HG02840 (cell line): ENCODE results near the gene B4GALNT3.

Source experiments
- ATAC-seq: cut with Tn5 transposase; IDR thresholded peaks from one replicate; pipeline ENCODE4 v1.9.1; 2021; ENCODE audit warnings: mild to moderate bottlenecking, moderate library complexity, moderate number of reproducible peaks; ENCODE audit not compliant: unreplicated experiment, low FRiP score

Gene B4GALNT3

DNA sequence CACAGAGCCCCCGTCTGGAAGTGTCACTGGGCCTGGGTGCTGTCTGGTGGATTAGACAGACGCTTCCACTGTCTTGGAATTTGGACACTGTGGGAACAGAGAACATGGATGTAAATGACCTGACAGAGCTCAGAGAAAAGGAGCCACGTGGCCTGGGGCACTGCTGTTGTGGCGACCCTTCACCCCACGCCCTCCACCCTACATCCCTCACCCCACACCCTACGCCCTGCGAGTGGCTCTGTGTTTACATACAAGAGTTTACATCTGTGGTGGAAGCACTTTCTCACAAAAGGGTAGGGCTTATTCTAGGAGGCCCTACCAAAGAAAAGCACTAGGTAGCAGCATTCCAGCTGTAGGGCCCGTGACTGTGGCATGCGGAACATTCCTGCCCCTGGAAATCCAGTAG, 47.7 kb downstream of the B4GALNT3 start:
- no peak for ATAC-seq

GRCh38 chr12:508145-508544, 48.4 kb downstream of the B4GALNT3 start:
- no peak for ATAC-seq

- ATAC-seq = no peak
These were observed 49.1 kb downstream of the B4GALNT3 start for GRCh38 chr12:508795-509194.

DNA sequence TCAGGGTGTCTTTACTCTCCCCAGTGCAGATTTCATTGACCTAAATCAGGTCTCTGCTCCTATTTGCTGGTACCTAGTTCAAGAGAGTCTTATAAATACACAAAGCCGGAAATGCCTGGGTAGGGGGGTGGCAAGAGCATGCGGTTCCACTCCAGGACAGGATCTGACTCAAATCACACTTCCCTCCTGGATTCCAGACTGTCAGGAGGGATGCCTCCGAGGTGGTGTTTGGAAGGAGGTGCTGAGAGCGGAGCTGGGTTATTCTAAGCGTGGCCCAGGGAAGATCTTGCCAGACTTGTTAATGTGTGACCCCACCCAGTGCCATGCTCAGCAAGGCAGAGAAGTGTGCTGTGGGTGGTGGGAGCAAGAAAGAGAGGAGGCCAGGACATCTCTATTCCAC, 49.8 kb downstream of the B4GALNT3 start:
- ATAC-seq = no peak

DNA sequence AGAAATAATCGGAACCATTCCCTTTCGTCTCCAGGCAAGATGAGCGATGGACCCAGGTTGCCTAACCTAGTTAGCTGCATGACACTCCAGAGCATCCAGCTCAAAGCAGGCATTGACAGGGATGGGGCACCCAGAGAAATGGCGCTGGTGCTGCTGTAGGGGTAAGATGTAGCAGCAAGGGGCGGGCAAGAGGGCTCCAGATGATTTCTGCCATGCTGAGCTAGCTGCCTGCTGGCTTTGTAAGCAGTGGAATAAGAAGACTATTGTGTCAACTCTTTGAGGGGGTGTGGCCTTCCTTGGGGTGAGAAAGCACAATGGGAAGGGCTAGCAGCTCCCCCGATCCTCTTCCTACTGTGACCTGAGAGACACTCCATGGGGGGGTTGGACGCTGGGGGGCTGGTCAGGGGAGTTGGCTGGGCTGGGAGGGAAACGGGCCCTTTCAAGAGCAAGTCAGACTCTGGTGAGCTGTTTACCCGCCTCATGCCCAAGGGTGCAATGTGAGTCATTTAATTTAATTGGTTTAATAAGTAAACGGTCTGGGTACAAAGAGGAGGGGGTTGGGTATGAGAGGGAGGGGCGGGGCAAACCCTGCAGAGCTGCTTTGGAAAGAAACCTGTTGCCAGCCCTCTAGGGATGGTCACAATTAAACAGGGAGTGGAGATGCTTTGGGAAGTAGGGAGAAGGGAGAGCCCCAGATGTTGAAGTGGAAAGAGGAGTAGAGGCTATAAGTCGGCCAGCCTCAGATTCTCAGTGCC, 50.5 kb downstream of the B4GALNT3 start:
- ATAC-seq = no peak

DNA sequence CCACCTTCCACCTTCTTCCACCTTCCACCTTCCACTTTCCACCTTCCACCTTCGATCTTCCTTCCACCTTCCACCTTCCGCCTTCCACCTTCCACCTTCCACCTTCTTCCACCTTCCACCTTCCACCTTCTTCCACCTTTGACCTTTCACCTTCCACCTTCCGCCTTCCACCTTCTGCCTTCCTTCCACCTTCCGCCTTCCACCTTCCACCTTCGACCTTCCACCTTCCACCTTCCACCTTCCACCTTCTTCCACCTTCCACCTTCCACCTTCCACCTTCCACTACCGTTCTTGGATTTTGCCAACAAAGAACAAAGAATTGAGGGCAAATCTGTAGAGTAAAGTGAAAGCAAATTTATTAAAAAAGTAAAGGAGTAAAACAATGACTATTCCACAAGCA, 53.2 kb downstream of the B4GALNT3 start:
- ATAC-seq = no peak

DNA sequence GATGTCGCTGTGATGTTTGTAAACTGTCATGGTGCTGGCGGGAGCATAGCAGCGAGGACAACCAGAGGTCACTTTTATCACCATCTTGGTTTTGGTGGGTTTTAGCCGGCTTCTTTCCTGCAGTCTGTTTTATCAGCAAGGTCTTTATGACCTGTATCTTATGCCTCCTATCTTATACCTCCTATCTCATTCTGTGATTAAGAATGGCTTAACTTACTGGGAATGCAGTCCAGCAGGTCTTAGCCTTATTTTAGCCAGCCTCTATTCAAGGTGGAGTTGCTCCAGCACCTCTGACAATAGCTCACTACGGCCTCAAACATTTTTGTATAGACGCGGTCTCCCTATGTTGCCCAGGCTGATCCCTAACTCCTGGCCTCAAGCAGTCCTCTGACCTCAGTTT, 53.7 kb downstream of the B4GALNT3 start:
- ATAC-seq = no peak

DNA sequence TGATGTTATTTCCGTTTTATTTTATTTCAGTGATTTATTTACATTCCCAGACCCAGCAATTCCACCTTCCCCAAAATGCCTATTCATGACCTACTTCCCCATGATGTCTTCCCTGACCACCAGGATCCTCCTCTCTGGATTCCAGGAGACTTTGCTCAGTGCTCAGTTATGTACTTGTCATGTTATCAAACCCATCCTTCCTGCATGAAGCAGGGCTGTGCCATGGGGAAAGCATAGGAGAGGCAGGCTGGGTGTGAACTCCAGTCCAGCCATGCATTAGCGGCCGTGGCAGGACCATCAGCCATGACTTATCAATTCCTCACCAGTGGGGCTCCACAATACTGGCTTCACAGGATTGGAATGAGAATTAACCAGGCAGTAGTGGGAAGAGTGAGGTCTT, 57.8 kb downstream of the B4GALNT3 start:
- ATAC-seq = no peak

- ATAC-seq = no peak
These were observed 60.4 kb downstream of the B4GALNT3 start for GRCh38 chr12:520119-520518.

- no peak for ATAC-seq
These were observed 63.1 kb downstream of the B4GALNT3 start for GRCh38 chr12:522692-523378.

- no peak for ATAC-seq
These were observed 64.6 kb downstream of the B4GALNT3 start for GRCh38 chr12:524167-524951.

DNA sequence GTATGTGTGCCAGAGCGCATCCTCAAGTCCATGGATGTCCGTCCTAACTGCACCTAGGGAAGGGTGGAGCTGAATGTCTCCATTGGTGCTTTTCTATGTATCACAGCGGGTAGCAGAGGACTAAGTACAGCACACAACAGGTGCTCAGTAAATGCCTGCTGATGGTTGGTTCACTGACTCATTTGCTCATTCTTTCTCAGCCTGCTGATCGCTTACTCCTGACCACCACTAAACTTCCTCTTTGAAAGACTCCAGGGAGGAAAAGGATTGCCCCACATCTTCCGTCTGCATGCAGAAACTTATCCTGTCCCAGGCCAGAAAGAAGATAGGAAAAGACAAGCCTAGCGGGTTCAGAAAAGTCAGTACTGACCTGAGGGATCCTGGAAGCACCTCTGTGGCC, 66.3 kb downstream of the B4GALNT3 start:
- ATAC-seq = no peak

GRCh38 chr12:527241-527640, 67.5 kb downstream of the B4GALNT3 start:
- ATAC-seq = no peak

DNA sequence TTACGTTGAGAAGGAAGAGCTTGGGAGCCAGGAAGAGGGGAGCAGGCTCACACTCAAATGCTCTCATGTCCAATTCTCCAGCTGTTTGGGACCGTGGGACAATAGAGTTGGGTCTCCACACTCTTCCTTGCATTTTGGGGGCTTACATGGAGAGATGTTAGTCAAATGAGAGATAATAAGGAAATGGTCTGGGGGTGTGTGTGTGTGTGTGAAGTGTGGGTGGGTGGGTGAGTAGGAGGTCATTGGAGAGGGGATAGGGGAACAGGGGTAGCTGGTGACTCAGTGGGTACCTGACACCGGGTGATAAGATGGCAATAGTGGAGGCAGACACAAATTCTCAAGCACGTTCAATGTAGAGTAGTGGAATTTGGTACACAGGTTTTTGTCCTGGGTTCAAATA, 68.0 kb downstream of the B4GALNT3 start:
- ATAC-seq = no peak

DNA sequence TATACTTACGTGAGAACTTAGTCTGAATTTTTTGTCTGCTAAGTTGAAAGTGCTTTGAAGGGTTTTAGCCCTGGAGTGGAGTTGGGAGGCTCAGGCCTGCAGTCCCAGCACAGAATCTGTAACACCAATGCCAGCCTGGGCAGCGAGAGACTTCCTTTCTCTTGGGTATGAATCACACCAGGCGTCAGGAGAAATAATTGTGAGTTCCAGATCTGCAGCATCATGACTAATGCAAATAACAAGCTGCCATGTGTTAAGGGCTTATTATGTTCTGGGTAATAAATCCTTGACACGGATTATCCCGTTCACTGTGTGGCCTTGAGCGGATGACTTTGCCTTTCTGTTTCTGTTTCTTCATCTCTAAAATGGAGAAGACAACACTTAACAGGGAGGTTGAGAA, 70.6 kb downstream of the B4GALNT3 start:
- no peak for ATAC-seq

- no peak for ATAC-seq
These were observed 71.1 kb downstream of the B4GALNT3 start for GRCh38 chr12:530821-531220.

GRCh38 chr12:531951-532585, 72.3 kb downstream of the B4GALNT3 start:
- ATAC-seq = no peak

GRCh38 chr12:532908-533565, 73.3 kb downstream of the B4GALNT3 start:
- no peak for ATAC-seq

DNA sequence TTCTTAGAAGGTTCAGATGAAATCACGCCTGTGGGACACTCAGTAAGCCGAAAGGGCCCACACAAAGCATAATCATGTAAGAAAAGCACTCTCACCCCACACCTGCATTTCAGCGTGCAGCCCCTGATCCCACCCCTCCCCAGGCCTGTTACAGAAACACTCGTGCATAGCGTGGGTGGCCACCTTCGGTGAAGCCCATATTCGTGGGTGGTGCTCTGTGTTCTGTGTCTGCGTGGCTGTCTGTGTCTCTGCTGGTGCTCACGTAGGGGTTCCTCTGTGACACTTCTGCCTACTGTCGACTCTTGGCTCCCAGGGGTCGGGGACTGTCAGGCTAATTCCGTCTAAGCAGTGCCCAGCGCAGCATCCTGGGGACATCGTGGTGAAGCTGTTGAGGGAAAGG, 74.0 kb downstream of the B4GALNT3 start:
- no peak for ATAC-seq

DNA sequence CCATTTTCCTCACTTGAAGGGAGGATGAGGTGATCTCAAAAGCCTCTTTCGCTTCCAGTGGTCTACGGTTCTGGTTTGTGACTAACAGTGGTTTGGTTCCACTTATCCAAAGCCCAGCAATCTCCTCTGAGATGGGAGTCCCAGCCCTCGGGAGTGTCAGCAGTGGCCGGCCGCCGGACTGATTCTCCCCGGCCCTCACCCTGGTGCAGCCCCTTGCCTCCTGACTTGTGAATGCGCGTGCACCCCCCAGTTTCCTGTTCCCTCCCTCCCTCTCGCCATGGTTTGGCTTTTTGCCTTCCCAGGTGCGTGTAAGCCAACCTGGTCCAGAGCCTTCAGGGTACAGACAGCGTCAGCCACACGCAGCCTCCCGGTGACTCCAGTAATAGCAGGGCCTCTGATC, 74.5 kb downstream of the B4GALNT3 start:
- ATAC-seq = no peak
